Duodenal mucosa (tissue), 2 donors: Measurements from ENCODE around the gene NWD2.

ENCODE experiments used
- H3K27ac ChIP-seq: one replicate; pipeline ENCODE4 v1.7.0; 2013; ENCODE audit warnings: low read depth, low read length
- H3K27me3 ChIP-seq, 2 donors: one replicate each; pipeline ENCODE4 v1.7.0; 2013; ENCODE audit warnings: low read length in 2 of 2, control low read depth in 1 of 2; ENCODE audit not compliant: insufficient read depth in 2 of 2, control insufficient read depth in 1 of 2
- H3K36me3 ChIP-seq, 2 donors: one replicate each; pipeline ENCODE4 v1.7.0; 2013; ENCODE audit warnings: low read length in 2 of 2, control low read depth in 1 of 2; ENCODE audit not compliant: insufficient read depth in 2 of 2, control insufficient read depth in 1 of 2
- H3K4me1 ChIP-seq, 2 donors: one replicate each; pipeline ENCODE4 v1.7.0; 2013; ENCODE audit warnings: low read length in 2 of 2, control low read depth in 1 of 2; ENCODE audit not compliant: insufficient read depth in 2 of 2, control insufficient read depth in 1 of 2
- H3K4me3 ChIP-seq, 2 donors: one replicate each; pipeline ENCODE4 v1.7.0; 2013; ENCODE audit warnings: low read length in 2 of 2, low read depth in 1 of 2
- H3K9ac ChIP-seq, 2 donors: one replicate each; pipeline ENCODE4 v1.7.0; 2013; ENCODE audit warnings: low read length in 2 of 2, low read depth in 1 of 2
- H3K9me3 ChIP-seq, 2 donors: one replicate each; pipeline ENCODE4 v1.7.0; 2013; ENCODE audit warnings: low read length in 2 of 2, control low read depth in 1 of 2; ENCODE audit not compliant: control insufficient read depth in 1 of 2

The NWD2 gene

GRCh38 chr4:37415845-37416369 lies 171.4 kb downstream of the NWD2 start:
- H3K27me3 ChIP-seq: no peaks in the 10 kb centered on the region
- H3K27ac ChIP-seq: no peak overlapping the region
- H3K9me3 ChIP-seq: no peaks in the 10 kb centered on the region
- no peaks in the 10 kb centered on the region for H3K4me1 ChIP-seq
- no peak overlapping the region for H3K9ac ChIP-seq
- H3K4me3 ChIP-seq: no peak overlapping the region
- no peaks in the 10 kb centered on the region for H3K36me3 ChIP-seq

- no peaks in the 10 kb centered on the region for H3K27me3 ChIP-seq
- peaks cover 8 to 17% of the 10 kb centered on the region in 2 donors for H3K4me1 ChIP-seq
- H3K9me3 ChIP-seq: no peaks in the 10 kb centered on the region
- no peak overlapping the region for H3K4me3 ChIP-seq
- H3K27ac ChIP-seq: no peak overlapping the region
- H3K9ac ChIP-seq: no peak overlapping the region
- no peaks in the 10 kb centered on the region for H3K36me3 ChIP-seq
Measured at GRCh38 chr4:37421614-37422013, 177.1 kb downstream of the NWD2 start.

GRCh38 chr4:37422102-37422501 lies 177.6 kb downstream of the NWD2 start:
- no peak overlapping the region for H3K4me3 ChIP-seq
- no peak overlapping the region for H3K27ac ChIP-seq
- no peaks in the 10 kb centered on the region for H3K27me3 ChIP-seq
- H3K9ac ChIP-seq: no peak overlapping the region
- H3K4me1 ChIP-seq: peaks cover 8 to 17% of the 10 kb centered on the region in 2 donors
- H3K9me3 ChIP-seq: no peaks in the 10 kb centered on the region
- no peaks in the 10 kb centered on the region for H3K36me3 ChIP-seq

GRCh38 chr4:37422638-37423037 lies 178.1 kb downstream of the NWD2 start:
- Histone ChIP-seq H3K9me3 (no peaks in the 10 kb centered on the region), H3K27ac (no peak overlapping the region), H3K4me1 (peaks cover 8 to 21% of the 10 kb centered on the region in 2 donors), H3K4me3 (no peak overlapping the region), H3K9ac (no peak overlapping the region), H3K27me3 (no peaks in the 10 kb centered on the region), H3K36me3 (no peaks in the 10 kb centered on the region)

GRCh38 chr4:37423310-37423709 lies 178.8 kb downstream of the NWD2 start:
- Histone ChIP-seq H3K27ac (no peak overlapping the region), H3K9ac (no peak overlapping the region), H3K36me3 (no peaks in the 10 kb centered on the region), H3K4me3 (no peak overlapping the region), H3K27me3 (no peaks in the 10 kb centered on the region), H3K4me1 (peaks cover 13 to 28% of the 10 kb centered on the region in 2 donors), H3K9me3 (no peaks in the 10 kb centered on the region)

GRCh38 chr4:37424753-37425152 lies 180.2 kb downstream of the NWD2 start:
- no peak overlapping the region for H3K4me3 ChIP-seq
- no peaks in the 10 kb centered on the region for H3K27me3 ChIP-seq
- no peak overlapping the region for H3K9ac ChIP-seq
- no peak overlapping the region for H3K27ac ChIP-seq
- no peaks in the 10 kb centered on the region for H3K9me3 ChIP-seq
- no peaks in the 10 kb centered on the region for H3K36me3 ChIP-seq
- peaks cover 18 to 33% of the 10 kb centered on the region in 2 donors for H3K4me1 ChIP-seq

- H3K27ac ChIP-seq: no peak overlapping the region
- peaks cover 24 to 44% of the 10 kb centered on the region in 2 donors for H3K4me1 ChIP-seq
- H3K9ac ChIP-seq: no peak overlapping the region
- no peak overlapping the region for H3K4me3 ChIP-seq
- H3K9me3 ChIP-seq: no peaks in the 10 kb centered on the region
- H3K27me3 ChIP-seq: no peaks in the 10 kb centered on the region
- H3K36me3 ChIP-seq: no peaks in the 10 kb centered on the region
Measured at GRCh38 chr4:37425857-37426256, 181.3 kb downstream of the NWD2 start.

GRCh38 chr4:37427193-37427592 lies 182.7 kb downstream of the NWD2 start:
- no peak overlapping the region for H3K9ac ChIP-seq
- no peaks in the 10 kb centered on the region for H3K36me3 ChIP-seq
- H3K4me1 ChIP-seq: peaks cover 23 to 43% of the 10 kb centered on the region in 2 donors
- no peaks in the 10 kb centered on the region for H3K27me3 ChIP-seq
- no peaks in the 10 kb centered on the region for H3K9me3 ChIP-seq
- no peak overlapping the region for H3K4me3 ChIP-seq
- no peak overlapping the region for H3K27ac ChIP-seq

- Histone ChIP-seq H3K27ac (no peak overlapping the region), H3K27me3 (no peaks in the 10 kb centered on the region), H3K36me3 (no peaks in the 10 kb centered on the region), H3K4me3 (no peak overlapping the region), H3K9ac (no peak overlapping the region), H3K4me1 (peaks cover 17 to 36% of the 10 kb centered on the region in 2 donors), H3K9me3 (no peaks in the 10 kb centered on the region)
Measured at GRCh38 chr4:37429906-37430305, 185.4 kb downstream of the NWD2 start.

GRCh38 chr4:37430718-37431416 lies 186.3 kb downstream of the NWD2 start:
- Histone ChIP-seq H3K36me3 (no peaks in the 10 kb centered on the region), H3K4me1 (peaks cover 17 to 36% of the 10 kb centered on the region in 2 donors), H3K27me3 (no peaks in the 10 kb centered on the region), H3K9me3 (no peaks in the 10 kb centered on the region), H3K27ac (peak overlapping the region; percentile 26), H3K4me3 (peak overlapping the region; percentile 37 to 45), H3K9ac (peak overlapping the region in 1 of 2 donors; percentile 2)
